GM12873 (cell line): ENCODE results near the gene MPC2.

Experiments
- TF ChIP-seq, protein P1 (sequence below): IDR thresholded peaks from 2 replicates; pipeline ENCODE4 v1.5.1; 2012; ENCODE audit warnings: low read depth, mild to moderate bottlenecking, moderate library complexity, low read length, control low read depth; ENCODE audit not compliant: insufficient read depth; ENCODE audit errors: missing control alignments

MPC2 gene

GRCh38 chr1:167934426-167935215 is 2.3 kb downstream of the MPC2 start:
- TF ChIP-seq, protein P1, sequence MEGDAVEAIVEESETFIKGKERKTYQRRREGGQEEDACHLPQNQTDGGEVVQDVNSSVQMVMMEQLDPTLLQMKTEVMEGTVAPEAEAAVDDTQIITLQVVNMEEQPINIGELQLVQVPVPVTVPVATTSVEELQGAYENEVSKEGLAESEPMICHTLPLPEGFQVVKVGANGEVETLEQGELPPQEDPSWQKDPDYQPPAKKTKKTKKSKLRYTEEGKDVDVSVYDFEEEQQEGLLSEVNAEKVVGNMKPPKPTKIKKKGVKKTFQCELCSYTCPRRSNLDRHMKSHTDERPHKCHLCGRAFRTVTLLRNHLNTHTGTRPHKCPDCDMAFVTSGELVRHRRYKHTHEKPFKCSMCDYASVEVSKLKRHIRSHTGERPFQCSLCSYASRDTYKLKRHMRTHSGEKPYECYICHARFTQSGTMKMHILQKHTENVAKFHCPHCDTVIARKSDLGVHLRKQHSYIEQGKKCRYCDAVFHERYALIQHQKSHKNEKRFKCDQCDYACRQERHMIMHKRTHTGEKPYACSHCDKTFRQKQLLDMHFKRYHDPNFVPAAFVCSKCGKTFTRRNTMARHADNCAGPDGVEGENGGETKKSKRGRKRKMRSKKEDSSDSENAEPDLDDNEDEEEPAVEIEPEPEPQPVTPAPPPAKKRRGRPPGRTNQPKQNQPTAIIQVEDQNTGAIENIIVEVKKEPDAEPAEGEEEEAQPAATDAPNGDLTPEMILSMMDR: no peak

- TF ChIP-seq, protein P1: no peak
Measured at GRCh38 chr1:167933788-167934187, 3.1 kb downstream of the MPC2 start.

DNA sequence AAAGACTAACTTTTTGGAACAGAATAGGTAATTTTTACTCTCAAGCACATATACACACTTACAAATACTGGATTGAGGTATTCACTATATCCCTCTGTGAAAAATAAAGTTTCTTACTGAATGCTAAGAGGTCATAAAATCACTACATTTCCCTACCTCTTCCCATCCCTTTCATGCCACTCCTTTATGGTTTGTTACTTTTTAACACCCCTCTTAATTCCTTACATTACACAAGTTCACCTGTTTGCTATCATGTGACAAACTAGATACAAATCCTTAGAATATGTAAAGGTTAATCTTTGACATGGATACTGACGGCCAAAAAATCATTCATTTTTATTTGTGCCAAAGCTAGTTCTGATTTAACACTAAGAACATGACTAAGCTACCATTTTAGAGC is 7.1 kb downstream of the MPC2 start:
- TF ChIP-seq, protein P1: no peak

DNA sequence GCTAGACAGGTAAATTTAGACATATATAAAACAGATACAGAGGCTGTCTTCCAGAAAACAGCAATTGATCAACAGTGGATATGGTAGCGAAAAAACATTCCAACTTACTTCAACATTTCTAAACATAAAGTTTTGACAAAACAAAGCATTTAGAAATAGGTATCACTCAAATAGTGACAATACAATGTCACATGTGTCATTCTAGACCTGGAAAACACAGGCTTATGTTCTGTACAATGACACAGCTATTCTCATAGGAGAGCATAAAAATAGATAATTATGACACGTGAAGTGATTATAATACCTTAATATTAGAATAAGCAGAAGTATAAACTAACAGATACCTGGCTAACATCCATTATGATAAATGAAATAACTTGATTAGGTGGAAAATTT is 8.4 kb downstream of the MPC2 start:
- TF ChIP-seq, protein P1: no peak

DNA sequence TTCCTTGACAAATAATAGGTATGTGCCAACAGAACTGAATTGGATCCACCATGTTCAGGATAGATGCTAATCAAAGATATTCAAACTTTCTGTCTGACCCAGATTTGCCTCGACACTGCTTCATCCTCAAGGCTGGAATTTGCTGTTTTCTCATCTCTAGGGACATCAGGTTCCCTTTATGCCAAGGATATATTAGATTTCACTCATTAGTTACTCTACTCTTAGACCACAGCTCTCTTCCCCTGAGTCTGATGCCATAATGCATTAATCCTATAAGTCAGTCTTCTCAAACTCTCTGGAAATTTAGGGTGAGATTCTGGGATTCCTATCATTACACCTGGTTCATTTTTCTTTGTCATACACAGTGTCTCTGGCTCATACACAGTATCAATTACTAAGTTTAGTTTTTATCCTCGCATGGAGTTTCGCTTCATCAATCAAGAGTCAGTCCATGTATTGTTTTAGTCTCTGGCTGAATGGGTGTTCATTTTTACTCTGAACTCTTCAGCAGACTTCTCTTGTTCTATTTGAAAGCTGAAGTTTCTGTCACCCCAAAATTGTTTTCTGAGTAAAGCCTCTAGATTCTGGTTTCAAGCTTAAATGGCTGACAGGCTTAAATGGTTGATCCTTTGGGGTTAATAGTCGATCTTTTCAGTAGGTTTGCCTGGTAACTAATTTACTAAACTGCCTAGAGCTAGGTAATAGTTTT is 9.7 kb downstream of the MPC2 start:
- TF ChIP-seq, protein P1: no peak

DNA sequence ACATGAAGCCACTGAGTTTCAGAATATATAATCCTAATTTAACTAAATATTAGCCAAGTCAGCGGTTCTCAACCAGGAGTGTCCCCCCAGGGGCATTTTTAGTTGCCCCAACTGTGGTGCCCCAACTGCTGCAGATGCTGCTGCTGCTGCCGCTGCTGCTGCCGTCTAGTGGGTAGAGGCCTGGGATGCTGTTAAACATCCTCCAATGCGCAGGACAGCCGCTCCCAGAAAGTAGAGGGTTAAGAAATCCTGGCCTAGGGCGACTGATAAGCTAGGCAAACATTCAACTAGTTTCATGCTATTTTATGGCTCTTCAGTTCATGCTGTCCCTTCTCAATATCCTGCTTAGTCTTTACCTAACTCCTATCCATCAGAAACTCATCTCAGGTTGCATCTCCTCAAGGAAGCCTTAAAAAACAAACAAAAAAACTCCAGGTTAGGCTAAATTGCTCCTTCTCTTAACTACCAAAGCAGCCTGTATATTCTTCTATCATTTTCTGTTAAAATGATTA is 10.3 kb downstream of the MPC2 start:
- TF ChIP-seq, protein P1: no peak

GRCh38 chr1:167924543-167925231 is 12.2 kb downstream of the MPC2 start:
- TF ChIP-seq, protein P1: no peak
